Measurements from ENCODE around the gene PIEZO2.

DNA sequence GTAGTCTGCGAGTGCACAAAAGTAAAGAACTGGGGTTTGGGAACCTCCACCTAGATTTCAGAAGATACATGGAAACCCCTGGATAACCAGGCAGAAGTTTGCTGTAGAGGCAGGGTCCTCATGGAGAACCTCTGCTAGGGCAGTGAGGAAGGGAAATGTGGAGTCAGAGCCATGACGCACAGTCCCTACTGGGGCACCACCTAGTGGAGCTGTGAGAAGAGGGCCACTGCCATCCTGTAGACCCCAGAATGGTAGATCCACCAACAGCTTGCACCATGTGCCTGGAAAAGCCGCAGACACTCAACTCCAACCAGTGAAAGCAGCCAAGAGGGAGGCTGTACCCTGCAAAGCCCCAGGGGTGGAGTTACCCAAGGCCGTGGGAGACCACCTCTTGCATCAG, 206.4 kb downstream of the PIEZO2 start:
- TF ChIP-seq ZFP30 (CRISPR knock-in tag; IDR thresholded peaks at IDR 0.05) (no peak), ISL1 (CRISPR knock-in tag; IDR thresholded peaks at IDR 0.05) (no peak), ZFP3 (CRISPR knock-in tag; IDR thresholded peaks at IDR 0.05) (no peak), ZC3H10 (CRISPR knock-in tag; IDR thresholded peaks at IDR 0.05) (no peak), SNAI2 (CRISPR knock-in tag; IDR thresholded peaks at IDR 0.05) (no peak), BACH2 (CRISPR knock-in tag; IDR thresholded peaks at IDR 0.05; ENCODE audit: borderline replicate concordance) (no peak), ZNF565 (CRISPR knock-in tag; conservative IDR thresholded peaks at IDR 0.05; ENCODE audit: low read depth) (no peak)
- TF ChIP-seq, protein P1, sequence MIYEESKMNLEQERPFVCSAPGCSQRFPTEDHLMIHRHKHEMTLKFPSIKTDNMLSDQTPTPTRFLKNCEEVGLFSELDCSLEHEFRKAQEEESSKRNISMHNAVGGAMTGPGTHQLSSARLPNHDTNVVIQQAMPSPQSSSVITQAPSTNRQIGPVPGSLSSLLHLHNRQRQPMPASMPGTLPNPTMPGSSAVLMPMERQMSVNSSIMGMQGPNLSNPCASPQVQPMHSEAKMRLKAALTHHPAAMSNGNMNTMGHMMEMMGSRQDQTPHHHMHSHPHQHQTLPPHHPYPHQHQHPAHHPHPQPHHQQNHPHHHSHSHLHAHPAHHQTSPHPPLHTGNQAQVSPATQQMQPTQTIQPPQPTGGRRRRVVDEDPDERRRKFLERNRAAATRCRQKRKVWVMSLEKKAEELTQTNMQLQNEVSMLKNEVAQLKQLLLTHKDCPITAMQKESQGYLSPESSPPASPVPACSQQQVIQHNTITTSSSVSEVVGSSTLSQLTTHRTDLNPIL (CRISPR knock-in tag; IDR thresholded peaks at IDR 0.05; ENCODE audit: low read depth): no peak
- TF ChIP-seq, protein P2, sequence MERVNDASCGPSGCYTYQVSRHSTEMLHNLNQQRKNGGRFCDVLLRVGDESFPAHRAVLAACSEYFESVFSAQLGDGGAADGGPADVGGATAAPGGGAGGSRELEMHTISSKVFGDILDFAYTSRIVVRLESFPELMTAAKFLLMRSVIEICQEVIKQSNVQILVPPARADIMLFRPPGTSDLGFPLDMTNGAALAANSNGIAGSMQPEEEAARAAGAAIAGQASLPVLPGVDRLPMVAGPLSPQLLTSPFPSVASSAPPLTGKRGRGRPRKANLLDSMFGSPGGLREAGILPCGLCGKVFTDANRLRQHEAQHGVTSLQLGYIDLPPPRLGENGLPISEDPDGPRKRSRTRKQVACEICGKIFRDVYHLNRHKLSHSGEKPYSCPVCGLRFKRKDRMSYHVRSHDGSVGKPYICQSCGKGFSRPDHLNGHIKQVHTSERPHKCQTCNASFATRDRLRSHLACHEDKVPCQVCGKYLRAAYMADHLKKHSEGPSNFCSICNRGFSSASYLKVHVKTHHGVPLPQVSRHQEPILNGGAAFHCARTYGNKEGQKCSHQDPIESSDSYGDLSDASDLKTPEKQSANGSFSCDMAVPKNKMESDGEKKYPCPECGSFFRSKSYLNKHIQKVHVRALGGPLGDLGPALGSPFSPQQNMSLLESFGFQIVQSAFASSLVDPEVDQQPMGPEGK (CRISPR knock-in tag; IDR thresholded peaks at IDR 0.05; ENCODE audit: borderline replicate concordance): no peak

All from SK-N-SH treated with all-trans-retinoic acid at 6 μM for 48 hours (cell line).